Measurements from ENCODE around the gene EGFLAM.

EGFLAM gene

GRCh38 chr5:38494763-38495162 lies 236.4 kb downstream of the EGFLAM start:
- no peak overlapping the region for H3K4me3 ChIP-seq (ENCODE audit: low read depth, low read length)
- H3K9me3 ChIP-seq (ENCODE audit: insufficient read depth, low read depth, low read length): no peaks in the 10 kb centered on the region
- no peak overlapping the region for H3K4me2 ChIP-seq (ENCODE audit: low read length)
- no peak overlapping the region for H3K23ac ChIP-seq (ENCODE audit: low read length)
- H2AFZ ChIP-seq (ENCODE audit: insufficient read depth, low read length, poor library complexity): no peak overlapping the region
- H3K14ac ChIP-seq (ENCODE audit: low read length): no peak overlapping the region
- no peak overlapping the region for H2AK5ac ChIP-seq (ENCODE audit: low read length)
- no peak overlapping the region for H2BK12ac ChIP-seq (ENCODE audit: low read length)
- H4K8ac ChIP-seq (ENCODE audit: low read depth, low read length): no peak overlapping the region
- no peak overlapping the region for H3K4ac ChIP-seq (ENCODE audit: low read depth, low read length)
- H3K4me1 ChIP-seq (ENCODE audit: control insufficient read depth in 1 of 2, insufficient read depth in 2 of 2, low read length in 2 of 2): no peaks in the 10 kb centered on the region
- H3K27ac ChIP-seq (ENCODE audit: low read depth, low read length): no peak overlapping the region
- peaks cover 10 to 20% of the 10 kb centered on the region in 2 experiments for H3K36me3 ChIP-seq (ENCODE audit: control insufficient read depth in 1 of 2, insufficient read depth in 2 of 2, low read length in 2 of 2)
- H3K9ac ChIP-seq (ENCODE audit: low read length): no peak overlapping the region
- H4K91ac ChIP-seq (ENCODE audit: low read depth, low read length): no peak overlapping the region
- no peaks in the 10 kb centered on the region for H3K79me1 ChIP-seq (ENCODE audit: low read length)
- no peak overlapping the region for H3K18ac ChIP-seq (ENCODE audit: low read length)
- no peaks in the 10 kb centered on the region for H3K27me3 ChIP-seq (ENCODE audit: insufficient read depth, low read length)
- DNase-seq: no peak
- no peak overlapping the region for H4K12ac ChIP-seq (ENCODE audit: low read depth, low read length)
- H2BK5ac ChIP-seq (ENCODE audit: low read depth, low read length, poor library complexity): no peak overlapping the region
- no peak overlapping the region for H2BK120ac ChIP-seq (ENCODE audit: insufficient read depth, low read length, poor library complexity)
- no peaks in the 10 kb centered on the region for H3K79me2 ChIP-seq (ENCODE audit: control insufficient read depth, insufficient read depth, low read length, poor library complexity)
- no CpG with 5 or more reads among the region's 7 CpGs for WGBS (ENCODE audit: extremely low coverage, insufficient coverage, insufficient read length)

DNA sequence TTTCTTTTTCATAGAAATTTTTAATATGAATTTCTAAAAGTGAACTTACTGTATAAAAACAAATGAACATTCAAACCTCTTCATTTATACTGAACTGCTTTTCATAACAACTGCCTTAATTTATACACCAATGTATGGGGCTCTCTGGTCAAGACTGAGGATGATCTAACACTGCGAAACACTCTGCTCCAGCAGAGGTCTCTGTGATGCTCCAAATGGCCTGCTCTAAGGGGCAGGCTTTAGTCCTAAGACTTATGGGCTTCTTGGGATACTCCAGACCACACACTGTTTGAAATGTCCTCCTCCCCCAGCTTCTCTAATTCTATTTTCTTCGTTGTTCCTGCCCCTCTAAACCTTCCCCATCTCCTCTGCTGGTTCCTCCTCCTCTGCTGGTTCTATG lies 239.6 kb downstream of the EGFLAM start:
- Histone ChIP-seq H3K36me3 (ENCODE audit: control insufficient read depth in 1 of 2, insufficient read depth in 2 of 2, low read length in 2 of 2) (peaks cover 7 to 10% of the 10 kb centered on the region in 2 experiments), H3K79me2 (ENCODE audit: control insufficient read depth, insufficient read depth, low read length, poor library complexity) (no peaks in the 10 kb centered on the region), H4K91ac (ENCODE audit: low read depth, low read length) (no peak overlapping the region), H3K4me3 (ENCODE audit: low read depth, low read length) (no peak overlapping the region), H3K23ac (ENCODE audit: low read length) (no peak overlapping the region), H2BK120ac (ENCODE audit: insufficient read depth, low read length, poor library complexity) (no peak overlapping the region), H3K4ac (ENCODE audit: low read depth, low read length) (no peak overlapping the region), H3K9me3 (ENCODE audit: insufficient read depth, low read depth, low read length) (no peaks in the 10 kb centered on the region), H3K27ac (ENCODE audit: low read depth, low read length) (no peak overlapping the region), H2BK5ac (ENCODE audit: low read depth, low read length, poor library complexity) (no peak overlapping the region), H3K14ac (ENCODE audit: low read length) (no peak overlapping the region), H3K79me1 (ENCODE audit: low read length) (no peaks in the 10 kb centered on the region), H4K12ac (ENCODE audit: low read depth, low read length) (no peak overlapping the region), H3K4me2 (ENCODE audit: low read length) (no peak overlapping the region), H2AK5ac (ENCODE audit: low read length) (no peak overlapping the region), H3K9ac (ENCODE audit: low read length) (no peak overlapping the region), H3K4me1 (ENCODE audit: control insufficient read depth in 1 of 2, insufficient read depth in 2 of 2, low read length in 2 of 2) (no peaks in the 10 kb centered on the region), H3K27me3 (ENCODE audit: insufficient read depth, low read length) (no peaks in the 10 kb centered on the region), H3K18ac (ENCODE audit: low read length) (no peak overlapping the region), H2AFZ (ENCODE audit: insufficient read depth, low read length, poor library complexity) (no peak overlapping the region), H2BK12ac (ENCODE audit: low read length) (no peak overlapping the region), H4K8ac (ENCODE audit: low read depth, low read length) (no peak overlapping the region)
- no CpG with 5 or more reads among the region's 2 CpGs for WGBS (ENCODE audit: extremely low coverage, insufficient coverage, insufficient read length)
- peak in 1 of 2 donors; percentile 26 for DNase-seq

- Histone ChIP-seq H2AK5ac (ENCODE audit: low read length) (no peak overlapping the region), H3K79me2 (ENCODE audit: control insufficient read depth, insufficient read depth, low read length, poor library complexity) (no peaks in the 10 kb centered on the region), H2BK120ac (ENCODE audit: insufficient read depth, low read length, poor library complexity) (no peak overlapping the region), H2BK5ac (ENCODE audit: low read depth, low read length, poor library complexity) (no peak overlapping the region), H3K23ac (ENCODE audit: low read length) (no peak overlapping the region), H3K9me3 (ENCODE audit: insufficient read depth, low read depth, low read length) (no peaks in the 10 kb centered on the region), H3K79me1 (ENCODE audit: low read length) (no peaks in the 10 kb centered on the region), H2AFZ (ENCODE audit: insufficient read depth, low read length, poor library complexity) (no peak overlapping the region), H3K9ac (ENCODE audit: low read length) (no peak overlapping the region), H3K4me2 (ENCODE audit: low read length) (no peak overlapping the region), H4K8ac (ENCODE audit: low read depth, low read length) (no peak overlapping the region), H3K14ac (ENCODE audit: low read length) (no peak overlapping the region), H4K12ac (ENCODE audit: low read depth, low read length) (no peak overlapping the region), H3K27me3 (ENCODE audit: insufficient read depth, low read length) (no peaks in the 10 kb centered on the region), H3K18ac (ENCODE audit: low read length) (no peak overlapping the region), H3K4ac (ENCODE audit: low read depth, low read length) (no peak overlapping the region), H3K36me3 (ENCODE audit: control insufficient read depth in 1 of 2, insufficient read depth in 2 of 2, low read length in 2 of 2) (peaks cover 1 to 8% of the 10 kb centered on the region in 2 experiments), H3K27ac (ENCODE audit: low read depth, low read length) (no peak overlapping the region), H3K4me1 (ENCODE audit: control insufficient read depth in 1 of 2, insufficient read depth in 2 of 2, low read length in 2 of 2) (no peaks in the 10 kb centered on the region), H3K4me3 (ENCODE audit: low read depth, low read length) (no peak overlapping the region), H4K91ac (ENCODE audit: low read depth, low read length) (no peak overlapping the region), H2BK12ac (ENCODE audit: low read length) (no peak overlapping the region)
- no peak for DNase-seq
- WGBS (ENCODE audit: extremely low coverage, insufficient coverage, insufficient read length): no CpG with 5 or more reads among the region's 4 CpGs
Observed at GRCh38 chr5:38500573-38501260, 242.4 kb downstream of the EGFLAM start.

DNA sequence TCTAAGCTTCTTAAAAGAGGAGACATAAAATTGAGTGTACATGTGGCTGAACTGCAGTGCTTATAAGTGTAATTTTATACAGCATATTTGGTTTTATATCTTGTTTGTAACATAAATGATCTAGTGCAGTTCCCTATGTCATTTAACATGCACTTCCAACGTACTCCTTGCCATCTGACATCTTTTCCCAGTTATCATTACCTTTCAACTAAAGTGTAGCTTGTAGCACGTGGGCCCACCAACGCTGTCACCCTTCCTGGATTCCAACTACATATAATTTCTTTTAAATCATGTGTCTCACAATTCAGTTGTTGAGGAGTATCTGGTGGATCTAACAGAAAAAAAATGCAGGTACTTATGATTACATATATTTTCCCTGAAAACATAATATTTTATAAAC lies 247.9 kb downstream of the EGFLAM start:
- no peak for DNase-seq
- no peak overlapping the region for H3K4ac ChIP-seq (ENCODE audit: low read depth, low read length)
- no peak overlapping the region for H2AK5ac ChIP-seq (ENCODE audit: low read length)
- no peak overlapping the region for H3K18ac ChIP-seq (ENCODE audit: low read length)
- H4K12ac ChIP-seq (ENCODE audit: low read depth, low read length): no peak overlapping the region
- no peak overlapping the region for H2AFZ ChIP-seq (ENCODE audit: insufficient read depth, low read length, poor library complexity)
- no peak overlapping the region for H2BK120ac ChIP-seq (ENCODE audit: insufficient read depth, low read length, poor library complexity)
- H4K8ac ChIP-seq (ENCODE audit: low read depth, low read length): no peak overlapping the region
- H3K4me2 ChIP-seq (ENCODE audit: low read length): no peak overlapping the region
- no peak overlapping the region for H3K4me3 ChIP-seq (ENCODE audit: low read depth, low read length)
- H3K4me1 ChIP-seq (ENCODE audit: control insufficient read depth in 1 of 2, insufficient read depth in 2 of 2, low read length in 2 of 2): no peaks in the 10 kb centered on the region
- no peaks in the 10 kb centered on the region for H3K79me2 ChIP-seq (ENCODE audit: control insufficient read depth, insufficient read depth, low read length, poor library complexity)
- H3K36me3 ChIP-seq (ENCODE audit: control insufficient read depth in 1 of 2, insufficient read depth in 2 of 2, low read length in 2 of 2): peaks cover 3% of the 10 kb centered on the region in 2 experiments
- H3K9me3 ChIP-seq (ENCODE audit: insufficient read depth, low read depth, low read length): no peaks in the 10 kb centered on the region
- no peaks in the 10 kb centered on the region for H3K79me1 ChIP-seq (ENCODE audit: low read length)
- no peak overlapping the region for H4K91ac ChIP-seq (ENCODE audit: low read depth, low read length)
- no peak overlapping the region for H2BK5ac ChIP-seq (ENCODE audit: low read depth, low read length, poor library complexity)
- no peaks in the 10 kb centered on the region for H3K27me3 ChIP-seq (ENCODE audit: insufficient read depth, low read length)
- H3K23ac ChIP-seq (ENCODE audit: low read length): no peak overlapping the region
- no peak overlapping the region for H3K14ac ChIP-seq (ENCODE audit: low read length)
- no peak overlapping the region for H3K9ac ChIP-seq (ENCODE audit: low read length)
- H3K27ac ChIP-seq (ENCODE audit: low read depth, low read length): no peak overlapping the region
- H2BK12ac ChIP-seq (ENCODE audit: low read length): no peak overlapping the region
- no CpG with 5 or more reads among the region's 3 CpGs for WGBS (ENCODE audit: extremely low coverage, insufficient coverage, insufficient read length)
